LNCaP clone FGC (cell line): Measurements from ENCODE around the gene B3GAT2.

Experiments
- DNase-seq: peaks from one replicate; pipeline ENCODE4 v3.0.0-alpha.2; 2011; ENCODE audit warnings: low read depth
- H3K4me3 ChIP-seq: 2 replicates; pipeline ENCODE4 v1.5.1; 2011; ENCODE audit warnings: mild to moderate bottlenecking, low read depth, low read length, control low read depth
- CTCF ChIP-seq: IDR thresholded peaks from 2 replicates; pipeline ENCODE4 v1.5.1; 2012; ENCODE audit warnings: mild to moderate bottlenecking; ENCODE audit not compliant: control insufficient read depth, insufficient read depth; ENCODE audit errors: extremely low read depth

The B3GAT2 gene

GRCh38 chr6:70838907-70839285, 118.0 kb downstream of the B3GAT2 start:
- no peak for DNase-seq
- H3K4me3 ChIP-seq: no peak overlapping the region
- TF ChIP-seq CTCF: no peak

- H3K4me3 ChIP-seq: no peak overlapping the region
- DNase-seq: no peak
- TF ChIP-seq CTCF: no peak
These were observed 122.3 kb downstream of the B3GAT2 start for GRCh38 chr6:70834520-70834919.

GRCh38 chr6:70831427-70831826, 125.4 kb downstream of the B3GAT2 start:
- no peak for TF ChIP-seq CTCF
- DNase-seq: no peak
- H3K4me3 ChIP-seq: no peak overlapping the region

GRCh38 chr6:70823651-70824050, 133.2 kb downstream of the B3GAT2 start:
- no peak for TF ChIP-seq CTCF
- no peak for DNase-seq
- H3K4me3 ChIP-seq: no peak overlapping the region

- H3K4me3 ChIP-seq: no peak overlapping the region
- TF ChIP-seq CTCF: no peak
- no peak for DNase-seq
These were observed 135.1 kb downstream of the B3GAT2 start for GRCh38 chr6:70821751-70822150.

- TF ChIP-seq CTCF: no peak
- H3K4me3 ChIP-seq: no peak overlapping the region
- DNase-seq: no peak
These were observed 136.1 kb downstream of the B3GAT2 start for GRCh38 chr6:70820778-70821177.

- TF ChIP-seq CTCF: no peak
- DNase-seq: no peak
- H3K4me3 ChIP-seq: no peak overlapping the region
These were observed 137.2 kb downstream of the B3GAT2 start for GRCh38 chr6:70819646-70820045.
